NCI-H1105 (cell line): ENCODE data around the gene AQP7.
A peak's percentile ranks its signal among the peaks of the same experiment; 100 is the strongest.
"Not testable (repeated sequence)": the region's sequence is repeated elsewhere in the genome, so short reads cannot be mapped to it uniquely, and the experiment has no call there.

ENCODE experiments used
- DNase-seq: peaks from one replicate; lab custom pipeline; 2025; lab: John Stamatoyannopoulos, UW

The AQP7 gene

GRCh38 chr9:33402371-33402770 lies at the start of gene AQP7:
AQP7 (minus strand) TSS chr9:33402568; CDS start chr9:33401262, 1,306 bp downstream.
- not testable (repeated sequence) for DNase-seq

DNA sequence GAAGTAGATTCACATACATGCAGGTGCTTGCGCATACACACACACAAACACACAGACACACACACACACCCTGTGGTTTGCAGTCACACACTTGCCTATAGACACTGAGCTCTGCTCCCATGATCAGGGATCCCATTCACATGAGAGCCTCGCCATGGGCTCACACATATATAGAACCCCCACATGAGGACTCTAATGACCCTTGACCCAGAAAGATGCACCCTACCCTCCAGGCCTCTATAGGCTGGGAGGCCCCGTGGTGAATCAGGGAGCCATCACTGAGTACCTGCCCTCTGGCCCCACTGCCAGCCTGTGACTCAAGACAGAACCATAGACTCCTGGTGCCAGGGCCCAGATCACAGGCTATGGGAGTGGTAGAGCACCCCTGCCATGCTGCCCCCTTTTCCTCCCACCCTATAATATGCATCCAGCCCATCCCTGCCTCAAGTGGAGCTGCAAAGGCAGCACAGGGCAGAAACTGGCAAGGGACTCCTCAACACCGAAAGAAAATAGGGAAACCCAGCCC lies 48.3 kb upstream of the AQP7 start:
- DNase-seq = no peak

GRCh38 chr9:33449715-33450114 lies 47.3 kb upstream of the AQP7 start:
- no peak for DNase-seq

DNA sequence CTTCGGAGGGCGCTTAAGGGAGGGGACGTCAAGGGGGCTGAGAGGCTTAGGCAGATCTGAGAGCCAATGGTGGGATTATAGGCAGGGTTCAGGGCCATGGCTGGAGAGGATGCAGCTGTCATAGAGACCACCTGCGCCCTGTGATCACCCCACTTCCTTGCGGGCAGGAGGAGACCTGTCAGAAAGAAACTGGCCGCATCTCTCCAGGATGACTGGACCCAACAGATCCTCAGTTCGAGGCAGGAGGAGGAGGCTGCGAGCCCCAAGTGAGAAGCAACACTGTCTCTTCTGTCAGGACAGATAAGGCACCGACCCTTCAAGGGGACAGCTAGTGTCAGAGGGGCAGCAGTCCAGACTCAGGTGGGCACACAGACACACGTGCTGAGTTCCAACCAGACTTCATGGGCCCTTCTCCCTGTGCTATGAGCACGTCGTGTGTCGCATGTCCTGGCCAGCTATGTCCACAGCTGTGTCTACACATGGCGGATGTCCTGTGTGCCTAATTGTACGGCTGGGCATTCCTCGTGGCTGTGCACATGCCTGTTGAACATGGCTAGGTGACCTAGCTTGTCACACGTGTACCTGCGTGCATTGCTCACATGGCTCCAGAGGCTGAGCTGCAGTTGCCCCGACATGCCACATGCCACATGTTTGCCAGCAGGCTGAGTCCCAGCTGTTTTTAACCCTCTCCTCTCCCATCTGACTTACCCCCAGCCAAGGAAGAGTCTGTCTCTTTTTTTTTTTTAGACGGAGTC lies 45.6 kb upstream of the AQP7 start:
- no peak for DNase-seq

DNA sequence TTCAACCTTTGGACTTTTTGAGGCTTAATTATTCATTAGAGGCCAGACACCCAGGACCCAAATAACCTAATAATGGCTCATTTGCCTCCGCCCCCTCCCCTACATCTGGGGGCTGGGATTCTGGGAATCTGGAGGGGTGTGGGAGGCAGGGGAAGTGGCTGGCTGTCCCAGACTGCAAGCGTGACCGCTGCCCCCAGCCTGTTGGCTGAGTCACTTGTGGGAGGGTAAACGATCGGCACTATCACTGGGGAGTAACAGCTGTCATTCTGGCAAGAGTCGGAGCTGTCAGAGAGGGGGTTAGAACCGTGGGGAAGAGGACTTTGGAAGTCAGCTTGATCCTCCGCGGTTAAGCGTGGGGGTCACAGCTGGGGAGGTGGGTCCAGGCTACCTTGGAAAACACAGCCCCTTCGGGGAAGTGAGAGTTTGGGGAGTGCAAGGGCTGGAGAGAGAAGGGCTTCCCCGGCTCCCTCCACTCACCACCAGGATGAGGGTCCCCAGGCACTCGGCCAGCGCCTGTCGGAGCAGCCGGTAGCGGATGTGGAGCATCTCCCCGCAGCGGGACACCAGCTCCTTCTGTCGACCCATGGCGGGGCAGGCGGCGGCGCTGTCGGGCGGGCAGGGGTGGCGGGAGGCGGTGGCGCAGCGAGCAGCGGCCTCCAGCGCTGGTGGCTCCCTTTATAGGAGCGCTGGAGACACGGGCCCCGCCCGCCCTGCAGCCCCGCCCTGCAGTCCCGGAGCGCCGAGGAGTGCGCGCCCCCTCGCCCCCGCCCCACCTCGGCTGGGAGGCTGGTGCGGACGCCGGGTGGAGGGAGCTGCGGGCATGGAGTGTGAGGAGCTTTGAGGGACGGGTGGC lies 44.8 kb upstream of the AQP7 start, which contains the start of gene AQP3:
Gene AQP3 (minus strand): TSS at position 648 of the 853 bp plus-strand sequence. CDS start 63 bp downstream, at position 585.
- peak; percentile 43 for DNase-seq

DNA sequence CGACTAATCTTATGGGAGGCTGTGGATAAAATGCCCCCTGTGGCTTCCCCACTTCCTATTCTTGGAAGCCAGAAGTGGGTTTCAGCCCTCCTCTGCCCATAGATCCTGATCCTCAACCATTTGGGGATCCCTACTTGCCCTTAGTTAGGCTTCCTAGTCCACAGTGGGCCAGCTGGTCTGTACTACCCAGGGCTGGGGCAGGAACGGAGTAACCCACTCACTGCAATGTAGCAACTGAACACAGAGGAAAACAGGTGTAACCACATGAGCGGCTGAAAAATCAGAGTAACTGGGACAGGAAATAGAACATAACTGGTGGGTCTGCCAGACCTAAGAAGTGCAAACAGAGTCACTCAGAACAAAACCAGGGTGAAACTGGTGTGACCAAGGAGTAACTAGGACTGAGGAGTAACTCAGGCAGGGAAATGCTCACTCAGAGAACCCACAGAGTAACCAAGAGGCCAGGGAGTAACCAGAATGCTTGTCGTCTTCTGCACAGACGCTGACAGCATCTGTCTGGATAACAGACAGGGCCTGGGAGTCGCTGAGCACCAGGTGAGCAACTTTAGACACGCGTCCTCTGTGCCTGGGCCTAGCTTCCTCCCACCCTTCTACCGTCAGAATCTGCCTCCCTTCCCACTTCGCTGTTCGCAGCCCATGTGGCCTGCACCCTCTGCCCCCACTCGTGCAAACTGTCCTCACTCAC lies 44.0 kb upstream of the AQP7 start:
- DNase-seq = no peak

- DNase-seq = no peak
Observed at GRCh38 chr9:33445389-33446239, 43.2 kb upstream of the AQP7 start.

DNA sequence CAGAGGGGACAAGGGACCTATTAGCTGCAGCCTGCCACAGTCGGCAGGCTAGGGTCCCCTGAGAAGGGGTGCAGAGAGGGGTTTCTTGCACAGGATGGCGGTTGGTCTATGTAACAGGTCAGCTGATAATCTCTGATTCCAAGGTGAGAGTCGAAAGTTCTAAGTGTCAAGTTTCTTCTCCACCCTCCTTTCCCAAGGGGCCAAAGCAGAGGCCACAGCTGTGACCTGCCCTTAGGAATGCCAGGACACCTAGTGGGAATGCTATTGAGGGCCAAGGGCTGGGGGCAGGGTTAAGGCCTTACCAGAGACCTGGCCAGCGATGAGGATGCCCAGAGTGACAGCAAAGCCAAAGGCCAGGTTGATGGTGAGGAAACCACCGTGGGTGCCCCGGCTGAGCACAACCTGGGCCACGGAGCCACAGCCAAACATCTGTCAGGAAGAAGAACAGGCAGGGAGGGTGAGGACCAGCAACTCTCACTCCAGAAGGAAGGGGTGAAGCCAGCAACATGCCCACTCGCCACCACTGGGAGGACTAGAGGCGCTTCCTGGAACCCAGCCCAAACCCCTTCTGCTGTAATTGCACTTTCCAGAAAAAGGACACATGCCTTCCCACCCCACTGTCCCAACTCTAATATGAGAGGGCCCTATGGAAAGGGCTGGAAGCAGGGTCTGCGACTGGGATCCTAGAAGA lies 41.2 kb upstream of the AQP7 start:
- no peak for DNase-seq

DNA sequence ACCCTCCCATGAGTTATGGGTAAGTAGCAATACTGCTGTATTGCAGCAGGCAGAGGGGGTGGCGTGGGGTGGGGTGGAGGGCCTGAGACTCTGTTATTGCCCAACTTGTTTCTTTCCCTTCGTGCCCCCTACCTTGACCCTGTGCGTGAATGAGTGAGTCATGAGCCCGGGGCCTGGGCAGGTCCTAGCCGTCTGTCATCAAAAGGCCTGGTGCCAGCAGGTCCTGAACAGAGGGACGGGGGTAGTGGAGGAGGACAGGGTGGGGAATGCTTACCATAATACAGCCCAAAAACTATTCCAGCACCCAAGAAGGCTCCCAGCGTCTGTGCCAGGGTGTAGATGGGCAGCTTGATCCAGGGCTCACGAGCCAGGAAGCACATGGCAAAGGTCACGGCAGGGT lies 40.7 kb upstream of the AQP7 start:
- no peak for DNase-seq

- DNase-seq = no peak
Observed at GRCh38 chr9:33442125-33442524, 39.8 kb upstream of the AQP7 start.

GRCh38 chr9:33440609-33441008 lies 38.2 kb upstream of the AQP7 start:
- DNase-seq = no peak

- DNase-seq = no peak
Observed at GRCh38 chr9:33440204-33440603, 37.8 kb upstream of the AQP7 start.

GRCh38 chr9:33439731-33440130 lies 37.4 kb upstream of the AQP7 start:
- DNase-seq = no peak

DNA sequence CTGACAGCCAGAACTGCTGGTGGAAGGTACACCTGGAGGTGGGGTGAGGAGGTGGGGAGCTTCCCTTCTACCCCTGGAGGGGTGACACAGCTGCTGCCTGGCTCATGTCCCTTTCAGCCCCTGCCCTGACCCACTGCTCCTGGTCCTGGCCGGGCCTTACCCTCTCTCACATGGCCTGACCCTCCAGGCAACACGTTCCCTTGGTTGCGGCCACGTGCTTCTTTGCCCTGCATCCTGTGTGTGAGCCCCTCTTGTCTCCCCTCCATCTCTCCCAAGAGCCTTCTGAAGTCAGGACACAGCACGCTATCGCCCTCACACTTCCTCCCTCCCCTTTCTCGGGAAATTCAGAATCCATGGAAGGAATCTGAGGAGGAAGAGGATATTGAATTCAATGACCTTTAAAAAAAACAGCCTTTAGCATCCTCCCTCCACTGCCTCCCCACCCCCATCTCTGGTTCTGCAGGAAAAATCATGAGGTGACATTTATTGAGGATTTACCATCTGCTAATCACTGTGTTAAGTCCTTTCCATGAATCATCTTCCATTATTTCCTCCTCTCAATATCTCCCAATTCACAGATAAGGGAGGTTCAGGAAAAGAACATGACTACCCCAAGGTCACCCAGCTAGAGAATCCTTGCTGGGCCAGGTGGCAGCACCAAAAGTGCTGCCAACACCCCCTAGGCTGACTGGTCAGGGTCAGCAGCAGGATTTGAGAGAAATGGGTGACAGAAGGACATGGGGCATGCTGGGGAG lies 36.7 kb upstream of the AQP7 start:
- DNase-seq = no peak

- no peak for DNase-seq
Observed at GRCh38 chr9:33437898-33438297, 35.5 kb upstream of the AQP7 start.

GRCh38 chr9:33437205-33437604 lies 34.8 kb upstream of the AQP7 start:
- no peak for DNase-seq

GRCh38 chr9:33436445-33436844 lies 34.1 kb upstream of the AQP7 start:
- no peak for DNase-seq

- DNase-seq = no peak
Observed at GRCh38 chr9:33435821-33436277, 33.5 kb upstream of the AQP7 start.

- DNase-seq = no peak
Observed at GRCh38 chr9:33434317-33435105, 32.1 kb upstream of the AQP7 start.
